ENCODE measurements around the gene RAG2.

Gene RAG2

DNA sequence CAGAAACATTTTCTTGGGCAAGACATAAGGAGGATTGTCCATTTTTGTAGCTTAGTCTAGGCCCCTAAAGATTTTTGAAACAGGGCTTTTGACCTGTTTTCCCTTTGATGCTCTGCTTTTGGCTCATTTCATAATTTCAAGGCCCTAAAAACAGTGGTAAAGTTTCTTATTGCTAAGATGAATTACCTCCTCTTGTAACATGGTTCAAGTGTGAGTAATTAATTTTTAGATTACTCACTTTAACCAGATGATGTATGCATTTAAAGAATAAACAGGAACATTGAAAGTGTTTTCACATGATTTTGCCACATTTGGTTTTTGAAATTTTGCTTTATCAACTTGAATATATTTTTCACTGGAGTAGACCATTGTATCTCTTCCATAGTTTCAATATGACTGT, 1.2 kb downstream of the RAG2 start:
- peaks cover 5% of the 10 kb centered on the region for H3K27me3 ChIP-seq (ENCODE audit: control insufficient read depth, insufficient read depth, low read length)
- H3K4me1 ChIP-seq (ENCODE audit: control insufficient read depth, insufficient read depth, low read length), result peaks cover 5% of the 10 kb centered on the region; the same call in 1 of the 2 replicates
- H3K27ac ChIP-seq (ENCODE audit: low read depth, low read length), result no peak overlapping the region

DNA sequence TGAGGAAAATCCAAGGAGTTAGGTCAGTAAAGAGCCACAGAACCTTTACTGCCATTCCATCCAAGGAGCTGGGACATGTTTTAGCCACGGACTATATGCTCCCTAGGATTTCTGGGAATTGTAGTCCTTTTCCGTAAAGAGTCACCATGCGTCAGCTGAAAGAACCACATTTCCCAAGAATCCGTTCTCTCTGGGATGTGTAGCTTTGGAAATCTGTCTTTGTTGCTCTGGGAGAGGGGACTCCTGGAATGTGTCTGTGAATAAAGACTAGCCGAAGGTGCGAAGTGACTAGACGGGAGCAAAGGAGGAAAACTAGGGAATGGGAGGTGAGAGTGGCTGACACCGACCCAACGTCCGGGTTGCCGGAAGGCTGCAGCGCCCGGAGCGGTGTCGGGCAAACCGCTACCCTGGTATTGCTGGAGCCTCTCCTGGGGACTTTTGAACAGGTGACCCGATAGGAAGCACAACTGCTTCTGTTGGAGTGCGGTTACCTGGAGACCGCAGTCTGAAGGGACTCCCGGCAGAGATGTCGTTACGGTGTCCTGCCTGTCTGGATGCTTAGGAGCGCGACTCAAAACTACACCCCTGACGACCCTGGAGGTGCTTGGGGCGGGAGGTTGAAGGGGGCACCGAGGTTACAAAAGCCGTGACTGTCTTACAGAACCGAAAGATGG, 3.6 kb downstream of the RAG2 start, which contains the start of gene IFTAP:
Gene IFTAP, plus strand, starts transcription at position 187 of the 674 bp plus-strand sequence. CDS start 15,602 bp downstream, outside the sequence.
- H3K4me1 ChIP-seq (ENCODE audit: control insufficient read depth, insufficient read depth, low read length), result no peaks in the 10 kb centered on the region
- peak within 1 kb of the TSS; percentile 63 for H3K9ac ChIP-seq (ENCODE audit: low read length)
- no peaks in the 10 kb centered on the region for H3K36me3 ChIP-seq (ENCODE audit: control insufficient read depth, insufficient read depth, low read length)
- H3K4me3 ChIP-seq (ENCODE audit: low read depth, low read length), result peak within 1 kb of the TSS; percentile 78
- H3K27me3 ChIP-seq (ENCODE audit: control insufficient read depth, insufficient read depth, low read length), result peaks cover 26% of the 10 kb centered on the region
- H3K9me3 ChIP-seq (ENCODE audit: control insufficient read depth, insufficient read depth, low read depth, low read length), result no peaks in the 10 kb centered on the region
- no peak within 1 kb of the TSS for H3K27ac ChIP-seq (ENCODE audit: low read depth, low read length)

More for the DNA sequence above, 1.2 kb downstream of the RAG2 start:
- H3K9me3 ChIP-seq (ENCODE audit: control insufficient read depth, insufficient read depth, low read depth, low read length), result no peaks in the 10 kb centered on the region
- H3K36me3 ChIP-seq (ENCODE audit: control insufficient read depth, insufficient read depth, low read length), result no peaks in the 10 kb centered on the region
- H3K4me3 ChIP-seq (ENCODE audit: low read depth, low read length), result no peak overlapping the region
- H3K9ac ChIP-seq (ENCODE audit: low read length), result no peak overlapping the region

DNA sequence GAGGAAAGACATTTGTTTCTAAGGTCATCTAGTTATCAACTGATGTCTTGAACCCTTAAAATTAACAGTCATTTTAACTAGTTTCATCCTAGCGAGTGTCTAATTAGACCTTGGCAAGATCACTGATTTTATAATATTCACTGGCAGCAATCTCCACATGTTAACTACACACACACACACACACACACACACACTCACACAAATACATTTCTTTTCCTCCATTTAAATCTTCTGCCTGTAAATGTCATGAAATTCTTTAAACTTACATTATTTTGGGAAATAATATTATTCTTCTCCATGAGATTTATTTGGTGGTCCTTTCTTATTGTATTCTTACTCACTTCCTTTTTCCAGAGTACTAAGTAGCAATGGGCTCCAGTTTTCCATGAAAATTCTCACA, 6.6 kb downstream of the RAG2 start:
- Histone ChIP-seq H3K27me3 (ENCODE audit: control insufficient read depth, insufficient read depth, low read length) (peaks cover 54% of the 10 kb centered on the region), H3K4me1 (ENCODE audit: control insufficient read depth, insufficient read depth, low read length) (no peaks in the 10 kb centered on the region), H3K9me3 (ENCODE audit: control insufficient read depth, insufficient read depth, low read depth, low read length) (no peaks in the 10 kb centered on the region), H3K9ac (ENCODE audit: low read length) (no peak overlapping the region), H3K27ac (ENCODE audit: low read depth, low read length) (no peak overlapping the region), H3K36me3 (ENCODE audit: control insufficient read depth, insufficient read depth, low read length) (no peaks in the 10 kb centered on the region), H3K4me3 (ENCODE audit: low read depth, low read length) (no peak overlapping the region)

DNA sequence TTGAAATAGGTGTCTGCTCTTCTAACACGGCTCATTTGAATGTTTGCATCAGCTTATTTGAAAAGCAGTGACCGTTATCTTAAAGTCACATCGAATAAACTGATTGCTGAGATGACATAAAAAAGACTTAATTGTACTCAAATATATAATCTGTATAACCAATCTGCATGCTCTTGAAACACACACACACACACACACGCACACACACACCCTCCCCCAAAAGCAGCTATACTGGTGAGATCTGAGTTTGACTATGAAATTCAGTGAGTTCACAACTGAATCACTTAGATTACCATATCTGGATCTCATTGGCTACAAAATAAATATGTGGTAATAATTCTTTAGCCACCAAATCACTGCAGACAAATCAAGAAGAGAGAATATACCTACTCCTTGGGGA, 7.5 kb downstream of the RAG2 start:
- Histone ChIP-seq H3K9me3 (ENCODE audit: control insufficient read depth, insufficient read depth, low read depth, low read length) (no peaks in the 10 kb centered on the region), H3K9ac (ENCODE audit: low read length) (no peak overlapping the region), H3K27ac (ENCODE audit: low read depth, low read length) (no peak overlapping the region), H3K36me3 (ENCODE audit: control insufficient read depth, insufficient read depth, low read length) (no peaks in the 10 kb centered on the region), H3K27me3 (ENCODE audit: control insufficient read depth, insufficient read depth, low read length) (peaks cover 57% of the 10 kb centered on the region), H3K4me3 (ENCODE audit: low read depth, low read length) (no peak overlapping the region), H3K4me1 (ENCODE audit: control insufficient read depth, insufficient read depth, low read length) (no peaks in the 10 kb centered on the region)

DNA sequence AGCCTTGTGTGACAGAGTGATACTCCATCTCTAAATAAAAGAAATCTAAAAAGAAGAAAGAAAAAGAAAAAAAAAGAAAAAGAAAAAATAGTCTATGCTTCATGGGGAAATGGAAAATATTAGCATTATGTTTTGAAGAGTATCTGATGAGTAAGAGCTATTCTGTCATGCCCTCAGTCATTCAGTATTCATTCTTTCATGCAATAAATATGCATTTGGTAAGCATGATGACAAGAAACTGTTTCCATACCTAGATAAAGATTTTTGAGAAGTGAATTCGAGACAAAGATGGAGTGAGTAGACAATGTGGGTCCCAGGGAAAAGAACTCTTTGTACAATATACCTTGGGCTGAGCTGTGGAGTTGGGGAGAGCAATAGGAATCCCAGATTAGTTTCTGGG, 9.9 kb downstream of the RAG2 start:
- Histone ChIP-seq H3K27ac (ENCODE audit: low read depth, low read length) (no peak overlapping the region), H3K4me1 (ENCODE audit: control insufficient read depth, insufficient read depth, low read length) (no peaks in the 10 kb centered on the region), H3K9me3 (ENCODE audit: control insufficient read depth, insufficient read depth, low read depth, low read length) (no peaks in the 10 kb centered on the region), H3K27me3 (ENCODE audit: control insufficient read depth, insufficient read depth, low read length) (peaks cover 63% of the 10 kb centered on the region), H3K4me3 (ENCODE audit: low read depth, low read length) (no peak overlapping the region), H3K36me3 (ENCODE audit: control insufficient read depth, insufficient read depth, low read length) (no peaks in the 10 kb centered on the region), H3K9ac (ENCODE audit: low read length) (no peak overlapping the region)

DNA sequence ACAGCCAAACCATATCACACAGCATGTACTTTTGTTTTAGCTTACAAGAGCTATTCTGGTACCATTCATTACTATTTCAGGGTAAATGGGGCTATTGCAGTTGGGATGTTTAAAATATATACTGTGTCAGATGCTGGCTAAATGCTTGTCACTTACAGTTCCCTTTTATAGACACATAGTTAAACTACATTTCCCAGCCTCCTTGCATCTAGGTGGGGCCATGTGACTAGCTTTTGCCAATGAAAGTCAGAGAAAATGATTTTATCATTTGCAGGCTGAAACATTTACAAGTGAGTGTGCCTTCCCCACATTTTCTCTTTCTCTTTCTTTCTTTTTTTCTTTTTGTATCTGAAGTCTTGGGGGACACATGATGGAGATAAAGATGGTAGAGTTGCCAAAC, 11.5 kb downstream of the RAG2 start:
- peaks cover 57% of the 10 kb centered on the region for H3K27me3 ChIP-seq (ENCODE audit: control insufficient read depth, insufficient read depth, low read length)
- H3K4me1 ChIP-seq (ENCODE audit: control insufficient read depth, insufficient read depth, low read length), result no peaks in the 10 kb centered on the region

DNA sequence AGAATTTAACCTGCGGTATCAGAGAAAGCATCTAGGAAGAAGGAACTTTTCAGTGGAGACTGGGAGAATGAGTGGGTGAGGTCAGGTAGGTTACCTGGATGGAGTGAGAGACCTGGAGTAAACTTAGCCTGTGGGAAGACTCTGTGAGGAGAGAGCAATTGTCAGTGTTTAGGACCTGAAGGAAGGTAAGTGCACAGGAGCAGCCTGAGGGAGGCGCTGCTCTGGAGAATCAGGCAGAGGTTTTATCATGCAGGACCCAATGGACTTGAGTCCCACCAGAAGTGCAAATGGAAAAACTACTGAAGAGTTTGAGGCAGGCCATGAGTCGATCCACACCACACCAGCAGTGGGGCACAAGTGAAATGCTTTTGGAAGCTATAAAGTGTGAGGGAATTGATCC, 14.4 kb downstream of the RAG2 start:
- no peak overlapping the region for H3K27ac ChIP-seq (ENCODE audit: low read depth, low read length)
- peaks cover 23% of the 10 kb centered on the region for H3K9me3 ChIP-seq (ENCODE audit: control insufficient read depth, insufficient read depth, low read depth, low read length)
- peaks cover 29% of the 10 kb centered on the region for H3K27me3 ChIP-seq (ENCODE audit: control insufficient read depth, insufficient read depth, low read length)
- no peaks in the 10 kb centered on the region for H3K36me3 ChIP-seq (ENCODE audit: control insufficient read depth, insufficient read depth, low read length)
- H3K4me1 ChIP-seq (ENCODE audit: control insufficient read depth, insufficient read depth, low read length), result no peaks in the 10 kb centered on the region
- H3K4me3 ChIP-seq (ENCODE audit: low read depth, low read length), result no peak overlapping the region
- H3K9ac ChIP-seq (ENCODE audit: low read length), result no peak overlapping the region

More for the DNA sequence above, 11.5 kb downstream of the RAG2 start:
- H3K36me3 ChIP-seq (ENCODE audit: control insufficient read depth, insufficient read depth, low read length), result no peaks in the 10 kb centered on the region
- peaks cover 10% of the 10 kb centered on the region for H3K9me3 ChIP-seq (ENCODE audit: control insufficient read depth, insufficient read depth, low read depth, low read length)
- H3K9ac ChIP-seq (ENCODE audit: low read length), result no peak overlapping the region
- no peak overlapping the region for H3K27ac ChIP-seq (ENCODE audit: low read depth, low read length)
- H3K4me3 ChIP-seq (ENCODE audit: low read depth, low read length), result no peak overlapping the region

DNA sequence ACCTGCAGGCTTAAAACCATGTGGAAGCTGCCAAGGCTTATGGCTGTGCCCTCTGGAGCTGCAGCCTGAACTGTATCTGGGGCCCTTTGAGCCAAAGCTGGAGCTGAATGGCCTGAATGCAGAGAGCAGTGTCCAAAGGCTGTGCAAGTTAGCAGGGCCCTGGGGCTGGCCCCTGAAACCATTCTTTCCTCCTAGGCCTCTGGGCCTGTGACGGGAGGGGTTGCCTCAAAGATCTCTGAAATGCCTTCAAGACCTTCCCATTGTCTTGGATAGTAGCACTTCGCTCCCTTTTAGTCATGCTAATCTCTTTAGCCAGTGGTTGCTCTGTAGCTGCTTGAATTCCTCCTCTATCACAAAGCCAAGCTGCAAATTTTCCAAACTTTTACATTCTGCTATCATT, 16.5 kb downstream of the RAG2 start:
- Histone ChIP-seq H3K27ac (ENCODE audit: low read depth, low read length) (no peak overlapping the region), H3K36me3 (ENCODE audit: control insufficient read depth, insufficient read depth, low read length) (no peaks in the 10 kb centered on the region), H3K4me3 (ENCODE audit: low read depth, low read length) (no peak overlapping the region), H3K9me3 (ENCODE audit: control insufficient read depth, insufficient read depth, low read depth, low read length) (peaks cover 23% of the 10 kb centered on the region), H3K9ac (ENCODE audit: low read length) (no peak overlapping the region), H3K4me1 (ENCODE audit: control insufficient read depth, insufficient read depth, low read length) (no peaks in the 10 kb centered on the region), H3K27me3 (ENCODE audit: control insufficient read depth, insufficient read depth, low read length) (peaks cover 11% of the 10 kb centered on the region)

DNA sequence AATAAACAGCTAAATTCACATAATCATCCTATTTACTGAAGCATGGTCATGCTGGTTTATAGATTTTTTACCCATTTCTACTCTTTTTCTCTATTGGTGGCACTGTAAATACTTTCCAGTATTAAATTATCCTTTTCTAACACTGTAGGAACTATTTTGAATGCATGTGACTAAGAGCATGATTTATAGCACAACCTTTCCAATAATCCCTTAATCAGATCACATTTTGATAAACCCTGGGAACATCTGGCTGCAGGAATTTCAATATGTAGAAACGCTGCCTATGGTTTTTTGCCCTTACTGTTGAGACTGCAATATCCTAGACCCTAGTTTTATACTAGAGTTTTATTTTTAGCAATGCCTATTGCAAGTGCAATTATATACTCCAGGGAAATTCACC, 19.6 kb downstream of the RAG2 start:
- H3K27me3 ChIP-seq (ENCODE audit: control insufficient read depth, insufficient read depth, low read length), result peaks cover under 1% of the 10 kb centered on the region
- no peak overlapping the region for H3K27ac ChIP-seq (ENCODE audit: low read depth, low read length)
- H3K4me3 ChIP-seq (ENCODE audit: low read depth, low read length), result no peak overlapping the region
- H3K9ac ChIP-seq (ENCODE audit: low read length), result no peak overlapping the region
- peaks cover 23% of the 10 kb centered on the region for H3K9me3 ChIP-seq (ENCODE audit: control insufficient read depth, insufficient read depth, low read depth, low read length)
- H3K4me1 ChIP-seq (ENCODE audit: control insufficient read depth, insufficient read depth, low read length), result no peaks in the 10 kb centered on the region
- H3K36me3 ChIP-seq (ENCODE audit: control insufficient read depth, insufficient read depth, low read length), result no peaks in the 10 kb centered on the region

DNA sequence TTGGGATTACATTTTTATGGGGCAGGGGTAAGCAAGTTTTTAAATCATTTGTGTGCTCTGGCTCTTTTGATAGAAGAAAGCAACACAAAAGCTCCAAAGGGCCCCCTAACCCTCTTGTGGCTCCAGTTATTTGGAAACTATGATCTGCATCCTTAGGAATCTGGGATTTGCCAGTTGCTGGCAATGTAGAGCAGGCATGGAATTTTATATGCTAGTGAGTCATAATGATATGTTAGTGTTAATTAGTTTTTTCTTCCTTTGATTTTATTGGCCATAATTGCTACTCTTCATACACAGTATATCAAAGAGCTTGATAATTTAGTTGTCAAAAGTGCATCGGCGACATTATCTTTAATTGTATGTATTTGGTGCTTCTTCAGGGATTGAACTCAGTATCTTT, 20.2 kb downstream of the RAG2 start:
- no peaks in the 10 kb centered on the region for H3K4me1 ChIP-seq (ENCODE audit: control insufficient read depth, insufficient read depth, low read length)
- no peak overlapping the region for H3K4me3 ChIP-seq (ENCODE audit: low read depth, low read length)
- H3K36me3 ChIP-seq (ENCODE audit: control insufficient read depth, insufficient read depth, low read length), result no peaks in the 10 kb centered on the region
- H3K27ac ChIP-seq (ENCODE audit: low read depth, low read length), result no peak overlapping the region
- no peak overlapping the region for H3K9ac ChIP-seq (ENCODE audit: low read length)
- no peaks in the 10 kb centered on the region; the same call in 1 of the 2 replicates for H3K27me3 ChIP-seq (ENCODE audit: control insufficient read depth, insufficient read depth, low read length)
- H3K9me3 ChIP-seq (ENCODE audit: control insufficient read depth, insufficient read depth, low read depth, low read length), result peaks cover 23% of the 10 kb centered on the region

DNA sequence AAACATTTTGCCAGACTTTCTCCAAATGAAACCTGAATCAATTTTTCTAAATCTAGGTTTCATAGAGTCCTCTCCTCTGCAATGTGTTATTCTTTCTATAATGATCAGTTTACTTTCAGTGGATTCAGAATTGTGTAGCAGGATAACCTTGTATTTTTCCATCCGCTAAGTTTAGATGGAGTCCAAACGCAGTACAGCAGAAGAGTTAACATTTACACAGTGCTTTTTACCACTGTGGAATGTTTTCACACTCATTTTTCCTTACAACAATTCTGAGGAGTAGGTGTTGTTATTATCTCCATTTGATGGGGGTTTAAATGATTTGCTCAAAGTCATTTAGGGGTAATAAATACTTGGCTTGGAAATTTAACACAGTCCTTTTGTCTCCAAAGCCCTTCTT, 20.7 kb downstream of the RAG2 start:
- Histone ChIP-seq H3K36me3 (ENCODE audit: control insufficient read depth, insufficient read depth, low read length) (no peaks in the 10 kb centered on the region), H3K4me1 (ENCODE audit: control insufficient read depth, insufficient read depth, low read length) (no peaks in the 10 kb centered on the region), H3K9ac (ENCODE audit: low read length) (no peak overlapping the region), H3K27me3 (ENCODE audit: control insufficient read depth, insufficient read depth, low read length) (no peaks in the 10 kb centered on the region; the same call in 1 of the 2 replicates), H3K9me3 (ENCODE audit: control insufficient read depth, insufficient read depth, low read depth, low read length) (peaks cover 21% of the 10 kb centered on the region), H3K4me3 (ENCODE audit: low read depth, low read length) (no peak overlapping the region), H3K27ac (ENCODE audit: low read depth, low read length) (no peak overlapping the region)
